A673 (cell line): ENCODE results near the gene COL4A6.

Experiments
- CTCF ChIP-seq: fragments of 300-800, 200-600 bp; sonication (generic); conservative IDR thresholded peaks from 2 replicates; pipeline ENCODE4 v1.5.1; 2017; ENCODE audit warnings: low read depth, mild to moderate bottlenecking, antibody characterized with exemption, low read length, moderate library complexity, mixed read lengths
- EZH2 ChIP-seq: fragments of 200-600 bp; sonication (generic); IDR thresholded peaks from 2 replicates; pipeline ENCODE4 v1.6.1; 2017; ENCODE audit warnings: borderline replicate concordance, low read depth, mild to moderate bottlenecking, mixed read lengths, antibody characterized with exemption, low read length; ENCODE audit not compliant: poor library complexity, severe bottlenecking

DNA sequence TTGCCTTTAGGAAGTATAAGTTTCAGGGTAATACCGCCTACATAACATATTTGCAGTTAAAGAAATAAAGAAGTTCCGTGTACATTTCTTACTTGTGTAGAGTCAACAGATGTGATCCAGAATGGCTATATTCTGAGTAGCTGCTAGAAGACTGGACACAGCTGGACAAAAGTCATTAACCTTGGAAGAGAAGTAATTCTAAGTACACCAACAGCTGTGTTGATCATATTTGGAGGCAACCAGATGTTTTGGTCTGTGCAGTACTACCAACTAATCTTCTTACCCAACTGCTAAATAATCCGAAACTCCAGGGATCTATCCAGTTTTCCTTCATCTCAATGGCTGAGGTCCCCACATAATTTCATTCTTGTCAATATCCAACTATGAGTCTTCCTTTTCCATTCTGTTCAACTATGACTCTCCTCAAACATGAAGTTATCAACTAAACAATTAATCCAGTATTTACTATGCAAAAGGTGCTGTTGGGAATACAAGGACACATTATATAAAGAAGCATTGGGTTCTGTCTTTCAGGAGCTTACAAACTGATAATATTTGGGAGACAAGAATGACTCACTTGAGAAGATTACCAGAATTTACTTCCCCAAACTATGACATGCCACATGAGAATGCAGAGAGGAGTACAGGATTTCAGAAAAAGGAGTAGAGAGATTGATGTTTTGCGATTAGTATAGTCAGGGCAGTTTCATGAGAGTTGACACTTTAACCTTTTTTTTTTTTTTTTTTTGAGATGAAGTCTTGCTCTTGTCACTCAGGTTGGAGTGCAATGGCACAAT, 78.2 kb downstream of the COL4A6 start:
- TF ChIP-seq CTCF (no peak), EZH2 (no peak)
